ENCODE data around the gene INAFM1. TPM values are rescaled to one million over a fixed set of nuclear protein-coding genes. Genes with fewer than 3 reads are reported as not detected.

INAFM1 gene
- polyA plus RNA-seq, 6 donors from 2014 or later = 3.9 to 7.7 (median 5.6) TPM

- ATAC-seq (ENCODE audit: low read depth in 2 of 2) (peak; percentile 67 to 68), DNase-seq (peak; percentile 83)
- peaks cover 21 to 30% (median 26%) of the 10 kb centered on the region in 3 donors for H3K4me1 Mint-ChIP-seq
- peaks cover 0 to 18% (median 4%) of the 10 kb centered on the region in 3 donors for H3K27me3 Mint-ChIP-seq
- peak overlapping the region; percentile 40 to 94 (median 87) for H3K27ac Mint-ChIP-seq
- peak overlapping the region; percentile 40 to 87 (median 78) for H3K4me3 Mint-ChIP-seq
- H3K9me3 Mint-ChIP-seq = no peaks in the 10 kb centered on the region
- no peaks in the 10 kb centered on the region for H3K36me3 Mint-ChIP-seq
Observed at GRCh38 chr19:47231215-47232054, 43.2 kb upstream of the INAFM1 start.

GRCh38 chr19:47232422-47233211, 42.1 kb upstream of the INAFM1 start:
- H3K4me1 Mint-ChIP-seq = peaks cover 14 to 21% (median 18%) of the 10 kb centered on the region in 3 donors
- H3K27ac Mint-ChIP-seq = peak overlapping the region; percentile 34 to 94 (median 81)
- H3K9me3 Mint-ChIP-seq = no peaks in the 10 kb centered on the region
- peaks cover 0 to 14% (median 4%) of the 10 kb centered on the region in 3 donors for H3K27me3 Mint-ChIP-seq
- peak overlapping the region; percentile 1 to 82 (median 75) for H3K4me3 Mint-ChIP-seq
- no peak for ATAC-seq (ENCODE audit: low read depth in 2 of 2)
- DNase-seq = peak; percentile 37
- no peaks in the 10 kb centered on the region for H3K36me3 Mint-ChIP-seq

GRCh38 chr19:47236072-47236675, 38.5 kb upstream of the INAFM1 start:
- Mint-ChIP-seq H3K36me3 (no peaks in the 10 kb centered on the region), H3K9me3 (no peaks in the 10 kb centered on the region), H3K27me3 (peaks cover 7 to 19% (median 18%) of the 10 kb centered on the region in 3 donors), H3K4me3 (no peak overlapping the region), H3K4me1 (peaks cover 17 to 32% (median 22%) of the 10 kb centered on the region in 3 donors), H3K27ac (peak overlapping the region in 1 of 6 donors; percentile 46)
- ATAC-seq (ENCODE audit: low read depth in 2 of 2) = no peak
- DNase-seq = no peak

- H3K36me3 Mint-ChIP-seq = peaks cover 0 to 4% of the 10 kb centered on the region in 2 donors
- H3K9me3 Mint-ChIP-seq = peaks cover 0 to 4% (median 0%) of the 10 kb centered on the region in 7 donors
- H3K4me3 Mint-ChIP-seq = peak overlapping the region; percentile 18 to 83 (median 72)
- ATAC-seq (ENCODE audit: low read depth in 2 of 2) (no peak), DNase-seq (no peak)
- H3K4me1 Mint-ChIP-seq = peaks cover 5 to 22% (median 6%) of the 10 kb centered on the region in 3 donors
- peak overlapping the region in 2 of 6 donors; percentile 37 to 83 for H3K27ac Mint-ChIP-seq
- H3K27me3 Mint-ChIP-seq = peaks cover 7 to 21% (median 12%) of the 10 kb centered on the region in 3 donors
Observed at GRCh38 chr19:47239152-47239551, 35.5 kb upstream of the INAFM1 start.

- H3K4me3 Mint-ChIP-seq = peak overlapping the region in 5 of 8 donors; percentile 16 to 80 (median 59)
- peak overlapping the region in 2 of 6 donors; percentile 61 to 85 for H3K27ac Mint-ChIP-seq
- H3K36me3 Mint-ChIP-seq = peaks cover 0 to 4% of the 10 kb centered on the region in 2 donors
- peaks cover 0 to 4% (median 0%) of the 10 kb centered on the region in 7 donors for H3K9me3 Mint-ChIP-seq
- peaks cover 7 to 26% (median 12%) of the 10 kb centered on the region in 3 donors for H3K27me3 Mint-ChIP-seq
- H3K4me1 Mint-ChIP-seq = peaks cover 5 to 28% (median 6%) of the 10 kb centered on the region in 3 donors
- DNase-seq = peak; percentile 62
- ATAC-seq (ENCODE audit: low read depth in 2 of 2) = peak; percentile 38 to 39
Observed at GRCh38 chr19:47239610-47240296, 34.9 kb upstream of the INAFM1 start.

GRCh38 chr19:47240556-47240955, 34.1 kb upstream of the INAFM1 start:
- peak overlapping the region in 5 of 8 donors; percentile 36 to 61 (median 57) for H3K4me3 Mint-ChIP-seq
- no peak for ATAC-seq (ENCODE audit: low read depth in 2 of 2)
- peaks cover 0 to 4% of the 10 kb centered on the region in 2 donors for H3K36me3 Mint-ChIP-seq
- H3K9me3 Mint-ChIP-seq = peaks cover 0 to 4% (median 0%) of the 10 kb centered on the region in 7 donors
- H3K27me3 Mint-ChIP-seq = peaks cover 12 to 34% (median 15%) of the 10 kb centered on the region in 3 donors
- no peak for DNase-seq
- peaks cover 6 to 33% (median 10%) of the 10 kb centered on the region in 3 donors for H3K4me1 Mint-ChIP-seq
- peak overlapping the region in 2 of 6 donors; percentile 61 to 63 for H3K27ac Mint-ChIP-seq

GRCh38 chr19:47240996-47241918, 33.4 kb upstream of the INAFM1 start:
- Mint-ChIP-seq H3K9me3 (peaks cover 0 to 4% (median 0%) of the 10 kb centered on the region in 7 donors), H3K4me1 (peaks cover 6 to 33% (median 10%) of the 10 kb centered on the region in 3 donors), H3K4me3 (peak overlapping the region in 3 of 8 donors; percentile 36 to 57 (median 48)), H3K36me3 (peaks cover 0 to 4% of the 10 kb centered on the region in 2 donors), H3K27me3 (peaks cover 7 to 34% (median 16%) of the 10 kb centered on the region in 3 donors), H3K27ac (peak overlapping the region in 2 of 6 donors; percentile 61 to 63)
- ATAC-seq (ENCODE audit: low read depth in 2 of 2) (peak; percentile 57 to 59), DNase-seq (peak; percentile 72)

GRCh38 chr19:47241919-47242577, 32.6 kb upstream of the INAFM1 start:
- no peak overlapping the region for H3K4me3 Mint-ChIP-seq
- peaks cover 0 to 4% (median 0%) of the 10 kb centered on the region in 7 donors for H3K9me3 Mint-ChIP-seq
- ATAC-seq (ENCODE audit: low read depth in 2 of 2) = no peak
- H3K4me1 Mint-ChIP-seq = peaks cover 6 to 33% (median 10%) of the 10 kb centered on the region in 3 donors
- peaks cover 6 to 34% (median 17%) of the 10 kb centered on the region in 3 donors for H3K27me3 Mint-ChIP-seq
- no peak for DNase-seq
- peaks cover 0 to 4% of the 10 kb centered on the region in 2 donors for H3K36me3 Mint-ChIP-seq
- no peak overlapping the region for H3K27ac Mint-ChIP-seq

GRCh38 chr19:47243364-47243775, 31.3 kb upstream of the INAFM1 start:
- H3K4me3 Mint-ChIP-seq = peak overlapping the region in 6 of 8 donors; percentile 67 to 84 (median 78)
- H3K36me3 Mint-ChIP-seq = peaks cover 0 to 4% of the 10 kb centered on the region in 2 donors
- no peak for DNase-seq
- peaks cover 11 to 36% (median 12%) of the 10 kb centered on the region in 3 donors for H3K4me1 Mint-ChIP-seq
- H3K27ac Mint-ChIP-seq = peak overlapping the region in 3 of 6 donors; percentile 39 to 82 (median 79)
- H3K27me3 Mint-ChIP-seq = peaks cover 13 to 39% (median 23%) of the 10 kb centered on the region in 3 donors
- H3K9me3 Mint-ChIP-seq = peaks cover 0 to 4% (median 0%) of the 10 kb centered on the region in 7 donors
- ATAC-seq (ENCODE audit: low read depth in 2 of 2) = no peak

- peaks cover 0 to 4% (median 0%) of the 10 kb centered on the region in 7 donors for H3K9me3 Mint-ChIP-seq
- DNase-seq (peak; percentile 86), ATAC-seq (ENCODE audit: low read depth in 2 of 2) (peak; percentile 61 to 63)
- H3K36me3 Mint-ChIP-seq = peaks cover 0 to 4% of the 10 kb centered on the region in 2 donors
- H3K27me3 Mint-ChIP-seq = peaks cover 10 to 37% (median 19%) of the 10 kb centered on the region in 3 donors
- peak overlapping the region in 4 of 6 donors; percentile 48 to 83 (median 80) for H3K27ac Mint-ChIP-seq
- H3K4me1 Mint-ChIP-seq = peaks cover 7 to 31% (median 11%) of the 10 kb centered on the region in 3 donors
- H3K4me3 Mint-ChIP-seq = peak overlapping the region in 6 of 8 donors; percentile 9 to 83 (median 70)
Observed at GRCh38 chr19:47243776-47244547, 30.7 kb upstream of the INAFM1 start.
